Measurements from ENCODE around the gene SRSF6.

GRCh38 chr20:43442282-43442880 lies 15.3 kb upstream of the SRSF6 start:
- TF ChIP-seq POLR2AphosphoS5 (IDR thresholded peaks at IDR 0.05; ENCODE audit: borderline replicate concordance, low read depth, low read length) (no peak), EZH2 (IDR thresholded peaks at IDR 0.05) (no peak)

Measured in SK-N-MC (cell line).